Natural killer cell (primary cell): Measurements from ENCODE around the gene MRPS5. TPM values are rescaled to one million over a fixed set of nuclear protein-coding genes. Genes with fewer than 3 reads are reported as not detected.

Source experiments
- ATAC-seq, 3 donors: fragments of 150-1000 bp in 2 of 3; fragments of 200-7000 bp in 1 of 3; cut with Tn5 transposase; 1 replicate in 1 of 3; 2 replicates in 2 of 3; pipeline ENCODE4 v1.10.0; 2021; ENCODE audit warnings: mild to moderate bottlenecking in 2 of 3, moderate library complexity in 2 of 3
- DNase-seq, 2 donors: peaks; one replicate each; pipeline versions ENCODE4 v3.0.0 to v3.0.0-alpha.2; 2013 to 2021; ENCODE audit warnings: mixed read lengths in 1 of 2
- H3K27ac ChIP-seq: one replicate; pipeline ENCODE4 v1.5.1; 2013; ENCODE audit warnings: mild to moderate bottlenecking, low read length
- H3K27me3 ChIP-seq: one replicate; pipeline ENCODE4 v1.6.1; 2013; ENCODE audit warnings: low read length; ENCODE audit not compliant: control insufficient read depth, insufficient read depth
- H3K36me3 ChIP-seq: one replicate; pipeline ENCODE4 v1.6.1; 2013; ENCODE audit warnings: low read length; ENCODE audit not compliant: control insufficient read depth, insufficient read depth
- H3K4me1 ChIP-seq: one replicate; pipeline ENCODE4 v1.6.1; 2013; ENCODE audit warnings: low read length; ENCODE audit not compliant: control insufficient read depth, insufficient read depth
- H3K4me3 ChIP-seq: one replicate; pipeline ENCODE4 v1.5.1; 2013; ENCODE audit warnings: low read length
- H3K9me3 ChIP-seq: one replicate; pipeline ENCODE4 v1.6.1; 2013; ENCODE audit warnings: low read length; ENCODE audit not compliant: control insufficient read depth, insufficient read depth
- H3K27ac Mint-ChIP-seq, 2 donors: one replicate each; pipeline ENCODE4 v1.8.0; 2022; ENCODE audit warnings: mild to moderate bottlenecking in 2 of 2, mixed read lengths in 2 of 2, moderate library complexity in 1 of 2
- H3K27me3 Mint-ChIP-seq, 2 donors: one replicate each; pipeline ENCODE4 v1.8.0; 2022; ENCODE audit warnings: low read depth in 2 of 2, mixed read lengths in 2 of 2
- H3K36me3 Mint-ChIP-seq: one replicate; pipeline ENCODE4 v1.8.0; 2022; ENCODE audit warnings: mixed read lengths
- H3K4me1 Mint-ChIP-seq, 2 donors: one replicate each; pipeline ENCODE4 v1.8.0; 2022; ENCODE audit warnings: mixed read lengths in 2 of 2
- H3K4me3 Mint-ChIP-seq: one replicate; pipeline ENCODE4 v1.8.0; 2022; ENCODE audit warnings: mild to moderate bottlenecking, moderate library complexity, mixed read lengths
- H3K9me3 Mint-ChIP-seq, 2 donors: one replicate each; pipeline ENCODE4 v1.8.0; 2022; ENCODE audit warnings: mixed read lengths in 2 of 2
- CTCF ChIP-seq: fragments of 200-600 bp; IDR thresholded peaks from one replicate; pipeline ENCODE4 v1.8.0; 2022; ENCODE audit warnings: antibody characterized with exemption
- WGBS: methylation state at CpG from one replicate; pipeline ENCODE4 v1.1.7; 2013; ENCODE audit warnings: missing lambda C conversion rate; ENCODE audit not compliant: insufficient coverage; 5-methylcytosine and 5-hydroxymethylcytosine counted together
- intact Hi-C: fragments of 100-400 bp; cut with micrococcal nuclease; formaldehyde crosslinking; loops from one replicate; pipeline ENCODE4 v1.14.2; 2022
- total RNA-seq, 4 donors: library from RNA; stranded (reverse); fragments of 120-200 nt in 1 of 4; gene quantifications; one replicate each; pipeline versions ENCODE4 v1.2.3 to v1.2.4, GENCODE V29; 2013 to 2022

The MRPS5 gene
- total RNA-seq, 3 donors from 2014 or later (not counting 1 experiment from before 2014, with no cell fraction given), result 26.4 to 40.0 (median 29.8) TPM

GRCh38 chr2:95041824-95042442 is 79.7 kb downstream of the MRPS5 start:
- WGBS, result 82% methylated on average over 11 of the region's 11 CpGs
- H3K27me3 ChIP-seq, result no peaks in the 10 kb centered on the region
- DNase-seq, result no peak
- Mint-ChIP-seq H3K9me3 (peaks cover 24 to 25% of the 10 kb centered on the region in 2 donors), H3K4me3 (no peak overlapping the region), H3K27me3 (peaks cover 0 to 18% of the 10 kb centered on the region in 2 donors), H3K36me3 (no peaks in the 10 kb centered on the region), H3K4me1 (peaks cover 0 to 8% of the 10 kb centered on the region in 2 donors), H3K27ac (no peak overlapping the region)
- H3K27ac ChIP-seq, result no peak overlapping the region
- H3K4me3 ChIP-seq, result no peak overlapping the region
- TF ChIP-seq CTCF, result no peak
- no peaks in the 10 kb centered on the region for H3K9me3 ChIP-seq
- intact Hi-C loops, result no loop called here
- no peaks in the 10 kb centered on the region for H3K4me1 ChIP-seq
- no peak for ATAC-seq
- no peaks in the 10 kb centered on the region for H3K36me3 ChIP-seq

GRCh38 chr2:95041060-95041823 is 80.4 kb downstream of the MRPS5 start:
- Mint-ChIP-seq H3K27me3 (peaks cover 0 to 18% of the 10 kb centered on the region in 2 donors), H3K9me3 (peaks cover 30 to 31% of the 10 kb centered on the region in 2 donors), H3K4me3 (no peak overlapping the region), H3K36me3 (no peaks in the 10 kb centered on the region), H3K27ac (no peak overlapping the region), H3K4me1 (peaks cover 0 to 8% of the 10 kb centered on the region in 2 donors)
- Histone ChIP-seq H3K27me3 (no peaks in the 10 kb centered on the region), H3K9me3 (no peaks in the 10 kb centered on the region), H3K4me1 (no peaks in the 10 kb centered on the region), H3K36me3 (no peaks in the 10 kb centered on the region), H3K4me3 (no peak overlapping the region), H3K27ac (no peak overlapping the region)
- intact Hi-C loops, result no loop called here
- WGBS, result 89% methylated on average over 10 of the region's 10 CpGs
- DNase-seq, result no peak
- ATAC-seq, result no peak
- no peak for TF ChIP-seq CTCF

- DNase-seq (no peak), ATAC-seq (no peak)
- H3K36me3 Mint-ChIP-seq, result no peaks in the 10 kb centered on the region
- H3K27me3 ChIP-seq, result no peaks in the 10 kb centered on the region
- peaks cover 0 to 14% of the 10 kb centered on the region in 2 donors for H3K27me3 Mint-ChIP-seq
- no peaks in the 10 kb centered on the region for H3K9me3 ChIP-seq
- 93% methylated on average over 6 of the region's 6 CpGs for WGBS
- no peak overlapping the region for H3K27ac ChIP-seq
- no peak overlapping the region for H3K27ac Mint-ChIP-seq
- no peak overlapping the region for H3K4me3 Mint-ChIP-seq
- no peaks in the 10 kb centered on the region for H3K36me3 ChIP-seq
- intact Hi-C loops, result no loop called here
- H3K4me3 ChIP-seq, result no peak overlapping the region
- peaks cover 0 to 8% of the 10 kb centered on the region in 2 donors for H3K4me1 Mint-ChIP-seq
- no peaks in the 10 kb centered on the region for H3K4me1 ChIP-seq
- no peak for TF ChIP-seq CTCF
- H3K9me3 Mint-ChIP-seq, result peaks cover 30 to 31% of the 10 kb centered on the region in 2 donors
These were observed 81.2 kb downstream of the MRPS5 start for GRCh38 chr2:95040426-95040825.
